Mucosa of descending colon (tissue), 3 donors: ENCODE data around the gene INO80E. TPM values are rescaled to one million over a fixed set of nuclear protein-coding genes. Genes with fewer than 3 reads are reported as not detected.

Source experiments
- ATAC-seq: fragments of 200-7000 bp; cut with Tn5 transposase; one replicate; pipeline ENCODE4 v1.9.1; 2020; ENCODE audit warnings: mild to moderate bottlenecking, moderate library complexity
- DNase-seq, 3 donors: peaks; one replicate each; pipeline ENCODE4 v3.0.0-alpha.2; 2020
- H3K36me3 ChIP-seq: fragments of 200-600 bp; one replicate; pipeline ENCODE4 v1.8.0; 2021; ENCODE audit warnings: low read depth, mild to moderate bottlenecking
- H3K4me1 ChIP-seq: fragments of 200-600 bp; one replicate; pipeline ENCODE4 v1.8.0; 2021; ENCODE audit warnings: low read depth, mild to moderate bottlenecking
- H3K4me3 ChIP-seq: fragments of 200-600 bp; one replicate; pipeline ENCODE4 v1.8.0; 2021; ENCODE audit warnings: mild to moderate bottlenecking
- H3K9me3 ChIP-seq: fragments of 200-600 bp; one replicate; pipeline ENCODE4 v1.8.0; 2021; ENCODE audit warnings: mild to moderate bottlenecking
- CTCF ChIP-seq: fragments of 200-600 bp; IDR thresholded peaks from one replicate; pipeline ENCODE4 v1.8.0; 2022; ENCODE audit warnings: antibody characterized with exemption, mild to moderate bottlenecking
- intact Hi-C, 2 donors: fragments of 100-400 bp; cut with DNase I in 1 of 2; cut with micrococcal nuclease in 1 of 2; formaldehyde crosslinking; loops; one replicate each; pipeline versions ENCODE4 v1.11.0 to v1.11.1; 2022; cut with DNase I, micrococcal nuclease
- total RNA-seq, 3 donors: library from RNA; stranded (reverse); fragmentation: NEBNext Ultra II Directional in 2 of 3; extraction: Animal tissue kit (Norgen Biotek cat#: 25700) in 2 of 3; gene quantifications; one replicate each; pipeline versions ENCODE4 v1.2.1 to v1.2.4, GENCODE V29; 2021 to 2023
- donor health status: DM: no; HTN: no; CAD: no; lungs with moderate emphysema.
- donor health status: DM: no; HTN: no; CAD: no.
- donor health status: DM: no; HTN: yes; CAD: no.

The INO80E gene
- total RNA-seq, 3 donors from 2014 or later, result 71.2 to 79.5 (median 78.4) TPM

DNA sequence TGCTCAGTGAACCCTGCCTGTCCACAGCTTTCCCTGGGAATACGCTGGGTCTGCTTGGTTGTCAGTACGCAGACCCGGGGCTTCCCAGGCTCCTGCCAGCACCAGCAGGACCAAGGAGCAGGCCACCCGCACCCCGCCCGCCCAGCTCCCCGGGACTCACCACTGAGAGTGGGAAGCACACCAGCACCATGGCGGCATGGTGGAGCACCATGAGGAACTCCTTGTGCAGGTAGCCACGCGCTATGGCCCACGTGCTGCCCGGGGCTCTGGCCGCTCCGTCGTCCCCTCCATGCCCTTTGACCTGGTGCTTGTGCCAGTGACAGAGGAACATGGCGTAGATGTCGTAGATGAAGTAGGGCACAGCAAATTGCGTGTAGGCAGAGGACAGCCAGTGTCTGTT is 30.4 kb downstream of the INO80E start:
- H3K4me3 ChIP-seq, result no peak overlapping the region
- peaks cover 3% of the 10 kb centered on the region for H3K4me1 ChIP-seq
- no peaks in the 10 kb centered on the region for H3K9me3 ChIP-seq
- DNase-seq, result no peak
- intact Hi-C loops, result loop anchor here in 1 of 2 donors (10.0 kb wide), 1 partner anchor 322 kb away; no protein-coding TSS in a partner anchor
- ATAC-seq, result no peak
- no peak for TF ChIP-seq CTCF
- H3K36me3 ChIP-seq, result no peaks in the 10 kb centered on the region

- Histone ChIP-seq H3K4me1 (peaks cover 3% of the 10 kb centered on the region), H3K9me3 (no peaks in the 10 kb centered on the region), H3K4me3 (no peak overlapping the region), H3K36me3 (no peaks in the 10 kb centered on the region)
- ATAC-seq, result no peak
- intact Hi-C loops, result loop anchor here in 1 of 2 donors (10.0 kb wide), 1 partner anchor 323 kb away; no protein-coding TSS in a partner anchor
- no peak for TF ChIP-seq CTCF
- no peak for DNase-seq
Measured at GRCh38 chr16:30027588-30028437, 31.8 kb downstream of the INO80E start.

- Histone ChIP-seq H3K36me3 (no peaks in the 10 kb centered on the region), H3K4me1 (peaks cover 3% of the 10 kb centered on the region), H3K4me3 (no peak overlapping the region), H3K9me3 (no peaks in the 10 kb centered on the region)
- peak; percentile 31 for ATAC-seq
- no peak for TF ChIP-seq CTCF
- DNase-seq, result no peak
- intact Hi-C loops, result loop anchor here in 1 of 2 donors (10.0 kb wide), 1 partner anchor 324 kb away; no protein-coding TSS in a partner anchor
Measured at GRCh38 chr16:30028438-30029076, 32.5 kb downstream of the INO80E start.

- no peak for DNase-seq
- peaks cover 3% of the 10 kb centered on the region for H3K4me1 ChIP-seq
- H3K36me3 ChIP-seq, result no peaks in the 10 kb centered on the region
- no peaks in the 10 kb centered on the region for H3K9me3 ChIP-seq
- TF ChIP-seq CTCF, result no peak
- H3K4me3 ChIP-seq, result no peak overlapping the region
- intact Hi-C loops, result no loop called here
- no peak for ATAC-seq
Measured at GRCh38 chr16:30030011-30030685, 34.1 kb downstream of the INO80E start.

DNA sequence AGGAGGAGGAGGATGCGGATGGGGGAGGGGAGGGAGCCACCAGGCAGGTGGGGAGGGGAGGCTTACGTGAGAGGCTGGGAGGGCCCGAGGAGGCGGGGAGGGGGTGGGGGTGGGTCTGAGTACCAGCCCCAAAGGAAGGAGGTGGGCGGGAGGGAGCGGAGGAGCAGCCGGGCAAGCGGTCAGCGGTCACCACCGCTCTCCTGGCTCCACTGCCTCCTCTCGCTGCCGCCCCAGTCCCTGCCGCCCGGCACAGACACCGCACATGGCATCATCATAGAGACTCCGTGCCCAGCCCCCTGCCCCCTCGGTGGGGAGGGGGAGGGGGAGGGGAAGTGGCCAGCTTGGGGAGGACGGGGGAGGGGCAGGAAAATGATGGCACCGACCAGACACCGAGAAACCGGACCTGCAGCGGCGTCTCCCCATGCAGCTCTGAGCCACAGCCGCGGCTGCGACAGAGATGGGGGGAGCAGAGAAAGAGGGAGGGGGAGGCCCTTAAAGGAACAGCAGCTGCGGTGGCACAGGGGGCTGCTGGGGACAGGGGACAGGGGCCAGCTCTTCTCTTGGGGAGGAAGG is 34.9 kb downstream of the INO80E start, which contains the start of gene TLCD3B:
Gene TLCD3B, minus strand, starts transcription at position 431 of the 573 bp plus-strand sequence. CDS start 744 bp downstream, outside the sequence.
- H3K4me1 ChIP-seq, result peaks cover 3% of the 10 kb centered on the region
- ATAC-seq, result peak; percentile 9
- no peak for TF ChIP-seq CTCF
- intact Hi-C loops, result no loop called here
- no peaks in the 10 kb centered on the region for H3K36me3 ChIP-seq
- no peak for DNase-seq
- no peak within 1 kb of the TSS for H3K4me3 ChIP-seq
- H3K9me3 ChIP-seq, result no peaks in the 10 kb centered on the region
